ENCODE data around the gene PTTG1IP.

The PTTG1IP gene

GRCh38 chr21:44817914-44818639, 55.4 kb downstream of the PTTG1IP start, which contains the start of gene SUMO3:
TSS of gene SUMO3 (minus strand) at chr21:44818062. CDS start at chr21:44817968, 94 bp downstream.
- DNase-seq, result peak; percentile 89

GRCh38 chr21:44817506-44817880, 56.0 kb downstream of the PTTG1IP start:
- DNase-seq, result peak; percentile 89

GRCh38 chr21:44816761-44817505, 56.6 kb downstream of the PTTG1IP start:
- DNase-seq, result no peak

- DNase-seq, result no peak
Measured at GRCh38 chr21:44815852-44816628, 57.5 kb downstream of the PTTG1IP start.

GRCh38 chr21:44815225-44815624, 58.3 kb downstream of the PTTG1IP start:
- DNase-seq, result no peak

- no peak for DNase-seq
Measured at GRCh38 chr21:44814498-44815023, 58.9 kb downstream of the PTTG1IP start.

GRCh38 chr21:44813727-44814126, 59.8 kb downstream of the PTTG1IP start:
- no peak for DNase-seq

GRCh38 chr21:44813149-44813548, 60.3 kb downstream of the PTTG1IP start:
- no peak for DNase-seq

- no peak for DNase-seq
Measured at GRCh38 chr21:44812640-44813039, 60.9 kb downstream of the PTTG1IP start.

- no peak for DNase-seq
Measured at GRCh38 chr21:44810779-44811178, 62.7 kb downstream of the PTTG1IP start.

GRCh38 chr21:44805859-44806258, 67.6 kb downstream of the PTTG1IP start:
- no peak for DNase-seq

GRCh38 chr21:44805226-44805625, 68.3 kb downstream of the PTTG1IP start:
- no peak for DNase-seq

- no peak for DNase-seq
Measured at GRCh38 chr21:44804762-44805161, 68.7 kb downstream of the PTTG1IP start.

GRCh38 chr21:44803651-44804050, 69.8 kb downstream of the PTTG1IP start:
- no peak for DNase-seq

- DNase-seq, result no peak
Measured at GRCh38 chr21:44802396-44803153, 70.9 kb downstream of the PTTG1IP start.

- peak; percentile 79 for DNase-seq
Measured at GRCh38 chr21:44801468-44802395, 71.8 kb downstream of the PTTG1IP start, which contains the start of gene UBE2G2. TSS of gene UBE2G2 (minus strand) at chr21:44801820. CDS start at chr21:44801748, 72 bp downstream.

GRCh38 chr21:44800971-44801467, 72.5 kb downstream of the PTTG1IP start:
- DNase-seq, result peak; percentile 33

GRCh38 chr21:44800103-44800502, 73.4 kb downstream of the PTTG1IP start:
- peak; percentile 52 for DNase-seq

- no peak for DNase-seq
Measured at GRCh38 chr21:44799646-44800045, 73.8 kb downstream of the PTTG1IP start.
